ENCODE data around the gene GDPD5.

- TF ChIP-seq ESRRA (CRISPR knock-in tag; IDR thresholded peaks at IDR 0.05; ENCODE audit: borderline replicate concordance) (no peak), STAT6 (CRISPR knock-in tag; conservative IDR thresholded peaks at IDR 0.05; ENCODE audit: low read depth) (no peak), NFYB (CRISPR knock-in tag; conservative IDR thresholded peaks at IDR 0.05; ENCODE audit: low read depth) (no peak), ZNF121 (CRISPR knock-in tag; IDR thresholded peaks at IDR 0.05) (no peak), OVOL2 (CRISPR knock-in tag; IDR thresholded peaks at IDR 0.05; ENCODE audit: borderline replicate concordance) (no peak), E2F1 (CRISPR knock-in tag; IDR thresholded peaks at IDR 0.05) (0 out of 2 replicates have a peak, but pooled peaks have one; percentile 35), CREB1 (CRISPR knock-in tag; IDR thresholded peaks at IDR 0.05) (no peak), E2F5 (CRISPR knock-in tag; IDR thresholded peaks at IDR 0.05) (no peak), SMAD3 (CRISPR knock-in tag; IDR thresholded peaks at IDR 0.05; ENCODE audit: borderline replicate concordance) (no peak), USF1 (CRISPR knock-in tag; IDR thresholded peaks at IDR 0.05) (no peak)
- TF ChIP-seq, protein P1, sequence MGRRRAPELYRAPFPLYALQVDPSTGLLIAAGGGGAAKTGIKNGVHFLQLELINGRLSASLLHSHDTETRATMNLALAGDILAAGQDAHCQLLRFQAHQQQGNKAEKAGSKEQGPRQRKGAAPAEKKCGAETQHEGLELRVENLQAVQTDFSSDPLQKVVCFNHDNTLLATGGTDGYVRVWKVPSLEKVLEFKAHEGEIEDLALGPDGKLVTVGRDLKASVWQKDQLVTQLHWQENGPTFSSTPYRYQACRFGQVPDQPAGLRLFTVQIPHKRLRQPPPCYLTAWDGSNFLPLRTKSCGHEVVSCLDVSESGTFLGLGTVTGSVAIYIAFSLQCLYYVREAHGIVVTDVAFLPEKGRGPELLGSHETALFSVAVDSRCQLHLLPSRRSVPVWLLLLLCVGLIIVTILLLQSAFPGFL (CRISPR knock-in tag; IDR thresholded peaks at IDR 0.05; ENCODE audit: borderline replicate concordance) = no peak
- TF ChIP-seq, protein P2, sequence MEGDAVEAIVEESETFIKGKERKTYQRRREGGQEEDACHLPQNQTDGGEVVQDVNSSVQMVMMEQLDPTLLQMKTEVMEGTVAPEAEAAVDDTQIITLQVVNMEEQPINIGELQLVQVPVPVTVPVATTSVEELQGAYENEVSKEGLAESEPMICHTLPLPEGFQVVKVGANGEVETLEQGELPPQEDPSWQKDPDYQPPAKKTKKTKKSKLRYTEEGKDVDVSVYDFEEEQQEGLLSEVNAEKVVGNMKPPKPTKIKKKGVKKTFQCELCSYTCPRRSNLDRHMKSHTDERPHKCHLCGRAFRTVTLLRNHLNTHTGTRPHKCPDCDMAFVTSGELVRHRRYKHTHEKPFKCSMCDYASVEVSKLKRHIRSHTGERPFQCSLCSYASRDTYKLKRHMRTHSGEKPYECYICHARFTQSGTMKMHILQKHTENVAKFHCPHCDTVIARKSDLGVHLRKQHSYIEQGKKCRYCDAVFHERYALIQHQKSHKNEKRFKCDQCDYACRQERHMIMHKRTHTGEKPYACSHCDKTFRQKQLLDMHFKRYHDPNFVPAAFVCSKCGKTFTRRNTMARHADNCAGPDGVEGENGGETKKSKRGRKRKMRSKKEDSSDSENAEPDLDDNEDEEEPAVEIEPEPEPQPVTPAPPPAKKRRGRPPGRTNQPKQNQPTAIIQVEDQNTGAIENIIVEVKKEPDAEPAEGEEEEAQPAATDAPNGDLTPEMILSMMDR (IDR thresholded peaks at IDR 0.05) = no peak; the same call in 1 of the 2 replicates
- TF ChIP-seq, protein P3, sequence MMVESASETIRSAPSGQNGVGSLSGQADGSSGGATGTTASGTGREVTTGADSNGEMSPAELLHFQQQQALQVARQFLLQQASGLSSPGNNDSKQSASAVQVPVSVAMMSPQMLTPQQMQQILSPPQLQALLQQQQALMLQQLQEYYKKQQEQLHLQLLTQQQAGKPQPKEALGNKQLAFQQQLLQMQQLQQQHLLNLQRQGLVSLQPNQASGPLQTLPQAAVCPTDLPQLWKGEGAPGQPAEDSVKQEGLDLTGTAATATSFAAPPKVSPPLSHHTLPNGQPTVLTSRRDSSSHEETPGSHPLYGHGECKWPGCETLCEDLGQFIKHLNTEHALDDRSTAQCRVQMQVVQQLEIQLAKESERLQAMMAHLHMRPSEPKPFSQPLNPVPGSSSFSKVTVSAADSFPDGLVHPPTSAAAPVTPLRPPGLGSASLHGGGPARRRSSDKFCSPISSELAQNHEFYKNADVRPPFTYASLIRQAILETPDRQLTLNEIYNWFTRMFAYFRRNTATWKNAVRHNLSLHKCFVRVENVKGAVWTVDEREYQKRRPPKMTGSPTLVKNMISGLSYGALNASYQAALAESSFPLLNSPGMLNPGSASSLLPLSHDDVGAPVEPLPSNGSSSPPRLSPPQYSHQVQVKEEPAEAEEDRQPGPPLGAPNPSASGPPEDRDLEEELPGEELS (CRISPR knock-in tag; IDR thresholded peaks at IDR 0.05) = peak; percentile 21; the same call in 1 of the 2 replicates
Observed at GRCh38 chr11:75425422-75425821, 100.3 kb downstream of the GDPD5 start.
